GM19099 (cell line): ENCODE results near the gene NEK8.

Experiments used
- POLR2A ChIP-seq: IDR thresholded peaks from 3 replicates; pipeline ENCODE4 v1.6.1; 2011; ENCODE audit warnings: low read depth; ENCODE audit not compliant: insufficient read length; ENCODE audit errors: extremely low read depth

NEK8 gene

DNA sequence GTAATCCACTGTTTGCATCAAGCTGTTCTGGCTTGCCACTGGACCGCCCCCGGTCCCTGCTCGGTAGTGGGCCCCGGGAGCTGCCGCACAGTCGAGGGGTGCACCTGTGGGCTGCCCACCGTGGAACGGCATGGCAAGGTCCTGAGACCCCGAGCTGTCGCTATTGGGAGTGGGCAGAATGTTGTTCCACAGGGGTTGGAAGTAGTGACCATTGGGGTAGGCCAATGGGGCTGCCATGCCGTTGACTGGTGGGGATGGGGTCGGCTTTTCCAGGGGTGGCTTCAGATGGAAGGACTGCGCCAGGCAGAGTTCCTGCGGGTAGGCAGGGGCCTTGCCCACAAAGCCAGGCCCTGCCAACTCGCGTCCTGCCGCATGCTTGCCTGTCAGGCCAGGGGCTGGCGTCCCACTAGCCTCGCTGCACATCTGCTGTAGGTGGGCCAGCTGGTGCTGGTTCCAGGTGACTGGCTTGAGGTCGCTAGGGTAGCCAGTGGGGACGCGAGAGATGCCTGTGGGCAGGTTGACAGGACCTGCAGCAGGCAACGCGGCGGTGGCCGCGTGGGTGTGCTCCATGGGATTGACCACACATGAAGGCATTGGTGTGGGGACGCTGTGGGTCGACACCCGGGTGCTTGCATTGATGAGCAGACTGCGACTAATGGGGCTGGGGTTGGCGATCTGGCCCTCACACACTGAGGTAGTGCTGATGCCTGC, 30.0 kb downstream of the NEK8 start:
- TF ChIP-seq POLR2A: no peak

DNA sequence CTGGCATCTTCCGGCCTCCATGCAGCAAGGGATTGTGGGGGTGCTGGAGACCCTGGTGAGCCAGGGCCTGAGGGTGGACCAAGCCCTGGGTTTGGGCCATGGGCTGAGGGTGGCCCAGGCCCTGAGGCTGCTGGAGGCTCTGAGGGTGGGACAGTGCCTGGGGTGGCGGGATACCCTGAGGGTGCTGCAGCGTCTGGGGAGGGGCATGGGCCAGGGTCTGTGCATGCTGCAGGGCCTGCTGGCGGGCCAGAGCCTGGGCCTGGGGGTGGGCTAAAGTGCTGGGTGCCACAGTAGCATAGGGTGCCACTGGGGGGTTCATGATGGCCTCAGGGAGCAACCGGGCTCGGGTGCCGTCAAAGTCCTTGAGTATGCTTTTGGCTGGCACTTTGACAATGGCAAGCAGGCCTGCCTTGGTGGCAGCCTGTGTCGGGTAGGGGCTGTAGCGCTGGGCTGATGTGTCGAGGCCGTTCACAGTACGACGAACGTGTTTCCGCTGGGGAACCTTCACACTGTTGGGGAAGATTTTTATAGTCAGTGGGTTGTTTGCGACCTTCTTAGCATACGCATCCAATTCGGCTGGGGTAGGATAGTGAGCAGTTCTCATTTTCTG, 30.8 kb downstream of the NEK8 start:
- no peak for TF ChIP-seq POLR2A

DNA sequence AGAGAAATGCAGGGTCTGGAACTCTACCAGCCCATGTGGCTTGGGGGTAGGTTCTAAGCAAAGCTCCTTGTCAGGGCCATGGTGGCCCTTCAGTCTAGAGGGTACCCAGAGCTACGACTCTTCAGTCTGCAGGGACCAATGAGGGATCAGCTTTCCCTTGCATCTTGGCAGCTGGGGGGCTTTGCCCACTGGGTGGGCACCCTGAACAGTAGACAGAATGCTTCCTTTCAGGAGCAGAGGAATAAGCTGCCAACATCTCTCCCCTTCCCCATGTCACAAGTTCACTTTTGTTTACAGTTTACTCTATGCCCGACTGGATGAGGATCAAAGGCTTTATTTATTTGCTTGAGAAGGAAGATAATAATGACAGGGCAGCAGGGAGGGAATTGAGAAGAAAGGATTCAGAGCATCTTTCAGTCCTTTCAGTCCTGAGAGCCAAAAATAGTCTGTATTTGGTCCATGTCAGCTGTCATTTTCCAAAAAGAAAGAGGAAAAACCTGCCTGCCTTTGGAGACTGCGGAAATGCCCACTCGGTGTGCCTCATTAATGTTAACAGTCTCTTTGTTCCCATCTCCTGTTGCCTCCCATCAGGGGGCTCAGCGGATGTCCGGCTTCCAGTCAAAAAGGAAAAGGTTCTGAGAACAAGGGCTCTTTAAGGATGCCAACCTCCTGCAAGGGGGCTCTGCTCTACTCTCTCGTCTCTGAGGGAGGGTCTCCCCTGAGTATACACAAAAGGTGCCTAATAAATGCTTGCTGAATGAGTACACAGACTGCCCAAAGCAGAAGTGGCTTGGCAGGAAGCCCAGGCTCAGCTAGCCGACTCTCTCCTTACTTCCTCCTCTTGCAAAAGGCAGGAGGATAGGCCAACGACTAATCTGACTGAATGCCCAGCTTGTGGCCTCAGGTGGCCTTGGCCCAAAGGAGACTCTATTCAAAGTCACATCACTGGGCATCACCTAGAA, 32.3 kb downstream of the NEK8 start:
- TF ChIP-seq POLR2A: no peak

- no peak for TF ChIP-seq POLR2A
These were observed 34.7 kb downstream of the NEK8 start for GRCh38 chr17:28763137-28763799.

- no peak for TF ChIP-seq POLR2A
These were observed 35.2 kb downstream of the NEK8 start for GRCh38 chr17:28763804-28764266.

- no peak for TF ChIP-seq POLR2A
These were observed 36.5 kb downstream of the NEK8 start for GRCh38 chr17:28765038-28765437.

DNA sequence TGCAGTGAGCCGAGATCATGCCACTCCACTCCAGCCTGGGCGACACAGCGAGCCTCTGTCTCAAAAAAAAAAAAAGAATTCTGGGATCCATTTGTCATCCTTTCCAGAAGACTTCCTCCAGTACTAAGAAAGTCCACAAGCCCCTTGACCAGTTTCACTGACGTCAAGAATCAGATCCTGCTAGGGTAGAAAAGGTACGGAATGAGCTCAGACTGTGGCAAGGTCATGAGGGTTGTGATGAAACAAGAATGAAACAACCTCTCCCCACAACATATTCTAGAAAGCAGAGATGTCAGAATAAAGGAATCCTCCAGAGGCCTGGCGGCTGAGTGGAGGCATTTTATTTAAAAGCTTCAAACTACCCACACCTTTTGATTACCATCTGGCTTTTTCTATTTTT, 45.1 kb downstream of the NEK8 start:
- TF ChIP-seq POLR2A: no peak

GRCh38 chr17:28774206-28774605, 45.6 kb downstream of the NEK8 start:
- TF ChIP-seq POLR2A: no peak

DNA sequence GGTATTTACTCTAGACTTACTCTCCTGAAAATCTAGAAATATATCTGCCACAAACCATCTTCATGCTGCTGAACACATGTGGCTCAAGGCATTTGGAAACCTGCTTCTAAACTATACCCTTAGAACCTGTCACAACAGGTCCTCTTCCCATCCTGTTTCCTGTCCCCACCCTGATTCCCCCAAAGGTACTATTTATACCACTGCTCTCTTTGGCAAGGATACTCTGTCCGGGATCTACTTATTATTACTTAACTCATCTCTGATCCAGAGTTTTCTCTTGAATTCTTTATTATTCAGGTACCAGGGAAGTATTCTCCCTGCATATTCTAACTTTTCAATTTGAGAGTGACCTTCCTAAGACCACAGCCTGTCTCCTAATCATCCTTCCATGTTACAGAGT, 48.6 kb downstream of the NEK8 start:
- TF ChIP-seq POLR2A: no peak

GRCh38 chr17:28783161-28783560, 54.6 kb downstream of the NEK8 start:
- no peak for TF ChIP-seq POLR2A

- no peak for TF ChIP-seq POLR2A
These were observed 59.5 kb downstream of the NEK8 start for GRCh38 chr17:28788100-28788499.
